Left lung (tissue), 10 donors: Measurements from ENCODE around the gene DCDC1. TPM values are rescaled to one million over a fixed set of nuclear protein-coding genes. Genes with fewer than 3 reads are reported as not detected.

Experiments
- ATAC-seq: fragments of 200-7000 bp; cut with Tn5 transposase; one replicate; pipeline ENCODE4 v1.9.1; 2020; ENCODE audit warnings: moderate library complexity
- DNase-seq, 4 donors: peaks; one replicate each; pipeline ENCODE4 v3.0.0-alpha.2; 2013 to 2020
- H3K27ac ChIP-seq, 2 donors: fragments of 200-600 bp; sonication (generic) in 1 of 2; one replicate each; pipeline versions ENCODE4 v1.5.0 to v1.8.0; 2020 to 2021
- H3K27me3 ChIP-seq, 2 donors: fragments of 200-600 bp; sonication (generic) in 1 of 2; one replicate each; pipeline versions ENCODE4 v1.5.0 to v1.8.0; 2020 to 2021
- H3K36me3 ChIP-seq, 2 donors: fragments of 200-600 bp; sonication (generic) in 1 of 2; one replicate each; pipeline versions ENCODE4 v1.5.0 to v1.8.0; 2020 to 2021
- H3K4me1 ChIP-seq, 2 donors: fragments of 200-600 bp; one replicate each; pipeline ENCODE4 v1.8.0; 2021
- H3K4me3 ChIP-seq, 2 donors: fragments of 200-600 bp; sonication (generic) in 1 of 2; one replicate each; pipeline versions ENCODE4 v1.5.0 to v1.8.0; 2020 to 2021; ENCODE audit warnings: mild to moderate bottlenecking in 1 of 2
- H3K9me3 ChIP-seq, 2 donors: fragments of 200-600 bp; sonication (generic) in 1 of 2; one replicate each; pipeline versions ENCODE4 v1.5.0 to v1.8.0; 2020 to 2021
- intact Hi-C, 2 donors: fragments of 100-400 bp; cut with DNase I; formaldehyde crosslinking; loops; one replicate each; pipeline versions ENCODE4 v1.11.2 to v1.14.2; 2022
- polyA plus RNA-seq, 6 donors: library from polyadenylated mRNA; unstranded; fragments of 120-200 nt; gene quantifications; one replicate each; pipeline ENCODE4 v1.2.1, GENCODE V29; 2013; ENCODE audit not compliant: insufficient read length in 6 of 6
- total RNA-seq, 2 donors: library from RNA; stranded (reverse); fragmentation: NEBNext Ultra II Directional; extraction: Animal tissue kit (Norgen Biotek cat#: 25700); gene quantifications; one replicate each; pipeline ENCODE4 v1.2.1, GENCODE V29; 2021
- TF ChIP-seq, protein P1 (sequence below), 2 donors: fragments of 200-600 bp; sonication (generic) in 1 of 2; IDR thresholded peaks; one replicate each; pipeline versions ENCODE4 v1.5.0 to v1.8.0; 2021; ENCODE audit warnings: antibody characterized with exemption in 2 of 2
- donor health status: DM: no; HTN: yes; CAD: no.
- donor health status: DM: no; HTN: no; CAD: no.

Gene DCDC1
- total and polyA plus RNA-seq, 8 donors = 0.09 to 3.3 (median 2.0) TPM

DNA sequence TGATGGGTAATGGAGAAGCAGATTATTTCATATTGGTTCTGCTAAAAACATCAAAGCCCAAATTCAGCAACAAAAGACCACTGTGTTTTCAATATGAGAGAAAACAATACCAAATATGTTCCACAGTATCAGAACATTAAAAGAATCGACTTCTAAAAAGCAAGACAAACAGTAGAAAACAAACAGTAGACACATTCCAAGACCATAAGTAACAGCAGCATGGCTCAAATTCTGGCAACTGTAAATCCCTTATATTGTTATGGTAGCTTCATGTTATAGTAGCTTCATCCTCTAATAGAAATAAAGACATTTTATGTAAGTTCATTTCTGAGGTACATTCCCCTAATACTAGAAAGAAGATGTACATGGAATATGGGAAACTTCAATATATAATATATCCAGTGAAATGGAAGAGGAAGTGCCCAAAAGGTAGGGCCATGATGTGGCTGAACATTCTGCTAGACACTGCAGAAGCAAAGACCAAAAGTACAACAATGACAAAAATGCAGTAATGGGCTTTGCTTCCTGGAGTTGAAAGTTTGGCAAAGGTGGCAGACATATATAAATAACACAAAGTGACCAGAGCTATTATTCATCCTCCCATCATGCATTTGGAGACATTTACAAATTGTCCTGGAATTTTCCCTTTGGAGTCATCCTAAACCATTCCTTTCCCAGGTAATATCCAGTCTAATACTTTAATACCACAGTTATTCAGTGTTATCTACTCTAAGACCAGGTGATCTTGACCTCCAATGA, 299.9 kb downstream of the DCDC1 start:
- no peak overlapping the region for H3K27ac ChIP-seq
- intact Hi-C loops = no loop called here
- no peaks in the 10 kb centered on the region for H3K27me3 ChIP-seq
- ATAC-seq (no peak), DNase-seq (no peak)
- no peaks in the 10 kb centered on the region for H3K9me3 ChIP-seq
- no peaks in the 10 kb centered on the region for H3K4me1 ChIP-seq
- H3K36me3 ChIP-seq = no peaks in the 10 kb centered on the region
- TF ChIP-seq, protein P1, sequence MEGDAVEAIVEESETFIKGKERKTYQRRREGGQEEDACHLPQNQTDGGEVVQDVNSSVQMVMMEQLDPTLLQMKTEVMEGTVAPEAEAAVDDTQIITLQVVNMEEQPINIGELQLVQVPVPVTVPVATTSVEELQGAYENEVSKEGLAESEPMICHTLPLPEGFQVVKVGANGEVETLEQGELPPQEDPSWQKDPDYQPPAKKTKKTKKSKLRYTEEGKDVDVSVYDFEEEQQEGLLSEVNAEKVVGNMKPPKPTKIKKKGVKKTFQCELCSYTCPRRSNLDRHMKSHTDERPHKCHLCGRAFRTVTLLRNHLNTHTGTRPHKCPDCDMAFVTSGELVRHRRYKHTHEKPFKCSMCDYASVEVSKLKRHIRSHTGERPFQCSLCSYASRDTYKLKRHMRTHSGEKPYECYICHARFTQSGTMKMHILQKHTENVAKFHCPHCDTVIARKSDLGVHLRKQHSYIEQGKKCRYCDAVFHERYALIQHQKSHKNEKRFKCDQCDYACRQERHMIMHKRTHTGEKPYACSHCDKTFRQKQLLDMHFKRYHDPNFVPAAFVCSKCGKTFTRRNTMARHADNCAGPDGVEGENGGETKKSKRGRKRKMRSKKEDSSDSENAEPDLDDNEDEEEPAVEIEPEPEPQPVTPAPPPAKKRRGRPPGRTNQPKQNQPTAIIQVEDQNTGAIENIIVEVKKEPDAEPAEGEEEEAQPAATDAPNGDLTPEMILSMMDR (IDR thresholded peaks at IDR 0.05) = no peak
- no peak overlapping the region for H3K4me3 ChIP-seq

DNA sequence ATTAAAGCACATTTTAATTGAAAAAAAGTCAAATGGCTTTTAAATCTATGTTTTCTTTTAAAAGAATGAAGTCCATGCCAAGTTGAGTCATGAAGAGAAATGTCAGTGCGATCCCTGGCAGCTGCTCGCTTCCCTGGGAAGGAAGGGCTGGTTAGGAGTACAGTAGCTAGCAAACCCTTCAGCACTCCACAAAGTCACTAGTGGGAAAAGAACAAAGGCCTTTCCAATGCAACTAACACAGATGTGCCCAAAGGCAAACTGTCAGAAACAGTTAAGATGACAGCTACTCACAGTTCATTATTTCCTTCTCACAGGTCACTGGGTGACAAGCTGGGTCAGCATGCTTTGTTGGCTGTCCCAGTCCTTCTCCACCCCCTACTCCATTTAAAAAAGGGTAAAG, 308.7 kb downstream of the DCDC1 start:
- no peak overlapping the region for H3K4me3 ChIP-seq
- intact Hi-C loops = no loop called here
- no peaks in the 10 kb centered on the region for H3K4me1 ChIP-seq
- no peaks in the 10 kb centered on the region for H3K27me3 ChIP-seq
- DNase-seq (peak in 2 of 4 donors; percentile 57 to 72), ATAC-seq (peak; percentile 16)
- H3K36me3 ChIP-seq = no peaks in the 10 kb centered on the region
- TF ChIP-seq, protein P1 (IDR thresholded peaks at IDR 0.05) = no peak
- H3K9me3 ChIP-seq = no peaks in the 10 kb centered on the region
- no peak overlapping the region for H3K27ac ChIP-seq

DNA sequence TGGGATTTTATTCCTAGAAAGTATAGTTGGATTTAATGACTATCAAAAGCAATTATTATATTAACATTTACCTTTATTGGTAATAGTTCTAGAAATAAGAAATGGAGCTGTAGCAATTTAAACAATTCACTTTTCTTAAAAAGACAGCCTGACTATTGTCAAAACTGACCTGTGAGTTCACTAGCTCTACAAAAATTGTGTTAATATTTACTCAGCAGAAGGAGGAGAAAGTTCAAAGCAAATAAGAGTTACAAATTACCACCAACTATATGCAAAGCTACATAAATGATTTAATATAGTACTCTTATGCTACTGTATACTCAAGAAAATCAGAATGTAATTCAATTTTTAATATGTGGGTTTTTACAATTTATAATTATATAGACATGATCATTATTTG, 310.0 kb downstream of the DCDC1 start:
- no peaks in the 10 kb centered on the region for H3K36me3 ChIP-seq
- intact Hi-C loops = no loop called here
- H3K4me1 ChIP-seq = no peaks in the 10 kb centered on the region
- DNase-seq (no peak), ATAC-seq (no peak)
- TF ChIP-seq, protein P1 (IDR thresholded peaks at IDR 0.05) = no peak
- H3K9me3 ChIP-seq = no peaks in the 10 kb centered on the region
- H3K4me3 ChIP-seq = no peak overlapping the region
- no peak overlapping the region for H3K27ac ChIP-seq
- no peaks in the 10 kb centered on the region for H3K27me3 ChIP-seq

DNA sequence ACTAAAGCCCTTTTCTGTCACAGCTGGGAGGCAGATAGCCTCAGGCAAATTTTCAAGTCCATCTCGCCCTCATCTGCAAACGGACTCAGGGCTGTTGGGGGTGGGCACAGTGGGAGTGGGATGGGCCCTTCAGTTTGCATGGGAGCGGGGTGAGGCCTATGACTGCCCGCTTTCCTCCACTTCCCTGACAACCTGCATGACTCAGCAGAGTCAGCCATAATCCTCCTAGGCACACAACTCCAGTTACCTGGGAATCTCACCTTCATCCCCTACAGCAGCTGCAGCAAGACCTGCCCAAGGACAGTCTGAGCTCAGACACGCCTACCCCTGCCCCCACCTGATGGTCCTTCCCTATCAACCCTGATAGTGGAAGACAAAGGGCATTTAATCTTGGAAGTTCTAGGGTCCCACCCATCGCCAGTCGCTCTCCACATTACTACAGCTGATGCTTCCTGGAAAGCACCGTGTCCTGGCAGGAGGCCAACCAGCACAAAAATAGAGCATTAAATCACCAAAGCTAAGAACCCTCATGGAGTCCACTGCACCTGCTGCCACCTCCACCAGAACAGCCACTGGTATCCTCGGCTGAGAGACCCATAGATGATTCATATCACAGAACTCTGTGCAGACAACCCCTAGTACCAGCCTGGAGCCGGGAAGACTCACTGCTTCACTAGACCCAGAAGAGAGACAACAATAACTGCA, 319.3 kb downstream of the DCDC1 start:
- Histone ChIP-seq H3K36me3 (no peaks in the 10 kb centered on the region), H3K4me1 (no peaks in the 10 kb centered on the region), H3K27me3 (no peaks in the 10 kb centered on the region), H3K27ac (no peak overlapping the region), H3K4me3 (no peak overlapping the region), H3K9me3 (peaks cover 0 to 4% of the 10 kb centered on the region in 2 donors)
- intact Hi-C loops = no loop called here
- ATAC-seq = no peak
- TF ChIP-seq, protein P1 (IDR thresholded peaks at IDR 0.05) = no peak
- no peak for DNase-seq

- H3K4me3 ChIP-seq = no peak overlapping the region
- H3K4me1 ChIP-seq = no peaks in the 10 kb centered on the region
- DNase-seq = no peak
- no peaks in the 10 kb centered on the region for H3K27me3 ChIP-seq
- no peak for ATAC-seq
- H3K27ac ChIP-seq = no peak overlapping the region
- H3K9me3 ChIP-seq = no peaks in the 10 kb centered on the region
- intact Hi-C loops = no loop called here
- TF ChIP-seq, protein P1 (IDR thresholded peaks at IDR 0.05) = no peak
- no peaks in the 10 kb centered on the region for H3K36me3 ChIP-seq
These were observed 324.2 kb downstream of the DCDC1 start for GRCh38 chr11:31045335-31045734.
